GM18858 (cell line): ENCODE data around the gene MXD3.
A peak's percentile ranks its signal among the peaks of the same experiment; 100 is the strongest.
"Not testable (repeated sequence)": the region's sequence is repeated elsewhere in the genome, so short reads cannot be mapped to it uniquely, and the experiment has no call there.

Source experiments
- ATAC-seq: cut with Tn5 transposase; IDR thresholded peaks from one replicate; pipeline ENCODE4 v1.9.1; 2021; ENCODE audit not compliant: unreplicated experiment

The MXD3 gene

GRCh38 chr5:177311723-177312648 lies at the start of gene MXD3:
TSS of gene MXD3 (minus strand) at chr5:177311898. CDS start at chr5:177311830, 68 bp downstream.
- ATAC-seq: peak; percentile 60

- ATAC-seq: not testable (repeated sequence)
Observed at GRCh38 chr5:177360740-177361139, 49.0 kb upstream of the MXD3 start.

GRCh38 chr5:177359860-177360259 lies 48.2 kb upstream of the MXD3 start:
- no peak for ATAC-seq

- ATAC-seq: no peak
Observed at GRCh38 chr5:177359451-177359851, 47.8 kb upstream of the MXD3 start.

GRCh38 chr5:177358370-177358819 lies 46.7 kb upstream of the MXD3 start:
- no peak for ATAC-seq

GRCh38 chr5:177357459-177358351 lies 46.0 kb upstream of the MXD3 start, which contains the start of gene RGS14:
TSS of gene RGS14 (plus strand) at chr5:177357924. CDS start at chr5:177358025, 101 bp downstream.
- peak; percentile 80 for ATAC-seq

- ATAC-seq: no peak
Observed at GRCh38 chr5:177357146-177357458, 45.4 kb upstream of the MXD3 start.

- no peak for ATAC-seq
Observed at GRCh38 chr5:177356746-177357145, 45.0 kb upstream of the MXD3 start.

- no peak for ATAC-seq
Observed at GRCh38 chr5:177355868-177356168, 44.1 kb upstream of the MXD3 start.

GRCh38 chr5:177355162-177355867 lies 43.6 kb upstream of the MXD3 start:
- ATAC-seq: no peak

- no peak for ATAC-seq
Observed at GRCh38 chr5:177354711-177355110, 43.0 kb upstream of the MXD3 start.

- no peak for ATAC-seq
Observed at GRCh38 chr5:177354256-177354655, 42.6 kb upstream of the MXD3 start.

- ATAC-seq: no peak
Observed at GRCh38 chr5:177353093-177353492, 41.4 kb upstream of the MXD3 start.

- ATAC-seq: peak; percentile 86
Observed at GRCh38 chr5:177351392-177352329, 40.0 kb upstream of the MXD3 start, which contains the start of gene LMAN2. TSS of gene LMAN2 (minus strand) at chr5:177351668. CDS start at chr5:177351647, 21 bp downstream.

GRCh38 chr5:177350776-177351391 lies 39.2 kb upstream of the MXD3 start:
- no peak for ATAC-seq

GRCh38 chr5:177349762-177350161 lies 38.1 kb upstream of the MXD3 start:
- no peak for ATAC-seq

- no peak for ATAC-seq
Observed at GRCh38 chr5:177349362-177349647, 37.6 kb upstream of the MXD3 start.

- ATAC-seq: no peak
Observed at GRCh38 chr5:177347699-177348098, 36.0 kb upstream of the MXD3 start.

GRCh38 chr5:177346820-177347219 lies 35.1 kb upstream of the MXD3 start:
- no peak for ATAC-seq

- ATAC-seq: no peak
Observed at GRCh38 chr5:177344891-177345290, 33.2 kb upstream of the MXD3 start.
